ENCODE measurements around the gene BBS9. TPM values are rescaled to one million over a fixed set of nuclear protein-coding genes. Genes with fewer than 3 reads are reported as not detected.

The BBS9 gene
- total and polyA plus RNA-seq, 2 donors (not counting 3 experiments of a cell fraction or from before 2014, with no cell fraction given) = 5.7 to 17.4 TPM

- BruUV-seq (replicated peaks) = no TSS peak
- dilution Hi-C loops (cut with MboI; ENCODE audit: extremely low pct_ligation_motif_present, low sequenced_read_pairs) = no loop called here
- intact Hi-C loops (cut with micrococcal nuclease) = no loop called here
These were observed 26.4 kb downstream of the BBS9 start for GRCh38 chr7:33155811-33156210.

DNA sequence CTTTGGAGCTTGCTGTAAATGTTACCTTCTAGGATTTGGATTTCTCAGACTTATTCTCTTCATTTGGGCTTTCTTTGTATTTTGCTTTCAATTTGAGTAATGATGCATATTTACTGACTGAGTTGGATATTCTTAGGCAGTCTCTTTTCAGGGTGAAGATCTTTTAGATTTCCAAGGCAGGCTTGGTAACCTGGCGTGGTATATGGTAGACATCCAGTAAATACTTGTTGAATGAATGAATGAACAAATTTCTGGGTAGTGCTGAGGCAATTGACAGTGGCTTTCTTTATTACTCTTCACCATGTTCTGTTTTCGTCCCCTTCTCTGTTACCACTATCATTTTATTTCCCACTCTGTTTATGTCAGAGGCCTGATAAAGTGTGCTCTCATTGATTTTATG is 27.1 kb downstream of the BBS9 start:
- FAIRE-seq = no peak

More at GRCh38 chr7:33155811-33156210, 26.4 kb downstream of the BBS9 start:
- no peaks in the 10 kb centered on the region for H3K36me3 ChIP-seq (ENCODE audit: control insufficient read depth in 2 of 2, extremely low read depth in 1 of 2, insufficient read depth in 2 of 2, low read length in 2 of 2)
- no peaks in the 10 kb centered on the region for H4K20me1 ChIP-seq (replicated peaks; ENCODE audit: control insufficient read depth, extremely low read depth, insufficient read depth, low read length)
- no peak for DNase-seq (ENCODE audit: low read depth, low spot score)
- FAIRE-seq = no peak
- H3K4me1 ChIP-seq (ENCODE audit: control insufficient read depth, extremely low read depth, insufficient read depth, low read length) = no peaks in the 10 kb centered on the region
- H3K9me3 ChIP-seq (replicated peaks; ENCODE audit: control insufficient read depth, insufficient read depth, low read length) = no peaks in the 10 kb centered on the region
- no peak overlapping the region for H2AFZ ChIP-seq (ENCODE audit: low read depth, low read length)
- no peaks in the 10 kb centered on the region for H3K9me1 ChIP-seq (replicated peaks; ENCODE audit: control insufficient read depth, extremely low read depth, insufficient read depth, low read length)
- ChIA-PET CTCF (no interaction called here), POLR2A (no interaction called here)
- TF ChIP-seq, protein P1, sequence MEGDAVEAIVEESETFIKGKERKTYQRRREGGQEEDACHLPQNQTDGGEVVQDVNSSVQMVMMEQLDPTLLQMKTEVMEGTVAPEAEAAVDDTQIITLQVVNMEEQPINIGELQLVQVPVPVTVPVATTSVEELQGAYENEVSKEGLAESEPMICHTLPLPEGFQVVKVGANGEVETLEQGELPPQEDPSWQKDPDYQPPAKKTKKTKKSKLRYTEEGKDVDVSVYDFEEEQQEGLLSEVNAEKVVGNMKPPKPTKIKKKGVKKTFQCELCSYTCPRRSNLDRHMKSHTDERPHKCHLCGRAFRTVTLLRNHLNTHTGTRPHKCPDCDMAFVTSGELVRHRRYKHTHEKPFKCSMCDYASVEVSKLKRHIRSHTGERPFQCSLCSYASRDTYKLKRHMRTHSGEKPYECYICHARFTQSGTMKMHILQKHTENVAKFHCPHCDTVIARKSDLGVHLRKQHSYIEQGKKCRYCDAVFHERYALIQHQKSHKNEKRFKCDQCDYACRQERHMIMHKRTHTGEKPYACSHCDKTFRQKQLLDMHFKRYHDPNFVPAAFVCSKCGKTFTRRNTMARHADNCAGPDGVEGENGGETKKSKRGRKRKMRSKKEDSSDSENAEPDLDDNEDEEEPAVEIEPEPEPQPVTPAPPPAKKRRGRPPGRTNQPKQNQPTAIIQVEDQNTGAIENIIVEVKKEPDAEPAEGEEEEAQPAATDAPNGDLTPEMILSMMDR (IDR thresholded peaks at IDR 0.05; ENCODE audit: extremely low read depth in 1 of 2, insufficient read depth in 1 of 2, low read depth in 1 of 2, low read length in 2 of 2) = no peak
- no peak for TF ChIP-seq FOS (IDR thresholded peaks at IDR 0.05; ENCODE audit: borderline replicate concordance, insufficient read depth, low read length)
- no peak for TF ChIP-seq GATA2 (IDR thresholded peaks at IDR 0.05; ENCODE audit: insufficient read depth, insufficient read length, low read depth, low read length)
- no peak for TF ChIP-seq POLR2AphosphoS5 (IDR thresholded peaks at IDR 0.05; ENCODE audit: insufficient read depth, low read depth, low read length)
- H3K27ac ChIP-seq (ENCODE audit: insufficient read depth, low read depth, low read length) = no peak overlapping the region
- H3K4me3 ChIP-seq (replicated peaks in 1 of 3; ENCODE audit: insufficient read depth in 1 of 3, low read depth in 1 of 3, low read length in 3 of 3) = no peak overlapping the region
- H3K9ac ChIP-seq (replicated peaks; ENCODE audit: extremely low read depth, insufficient read depth, low read length) = no peak overlapping the region
- no peaks in the 10 kb centered on the region for H3K79me2 ChIP-seq (ENCODE audit: control insufficient read depth, insufficient read depth, low read length)
- no peak overlapping the region for H3K4me2 ChIP-seq (ENCODE audit: insufficient read depth, low read length)
- no peaks in the 10 kb centered on the region for H3K27me3 ChIP-seq (ENCODE audit: control insufficient read depth in 2 of 2, insufficient read depth in 2 of 2, low read length in 2 of 2)

More for the DNA sequence above, 27.1 kb downstream of the BBS9 start:
- intact Hi-C loops (cut with micrococcal nuclease) (no loop called here), dilution Hi-C loops (cut with MboI; ENCODE audit: extremely low pct_ligation_motif_present, low sequenced_read_pairs) (no loop called here)
- Histone ChIP-seq H3K9me3 (replicated peaks; ENCODE audit: control insufficient read depth, insufficient read depth, low read length) (no peaks in the 10 kb centered on the region), H4K20me1 (replicated peaks; ENCODE audit: control insufficient read depth, extremely low read depth, insufficient read depth, low read length) (no peaks in the 10 kb centered on the region), H3K9ac (replicated peaks; ENCODE audit: extremely low read depth, insufficient read depth, low read length) (no peak overlapping the region), H3K4me3 (replicated peaks in 1 of 3; ENCODE audit: insufficient read depth in 1 of 3, low read depth in 1 of 3, low read length in 3 of 3) (no peak overlapping the region), H2AFZ (ENCODE audit: low read depth, low read length) (no peak overlapping the region), H3K4me1 (ENCODE audit: control insufficient read depth, extremely low read depth, insufficient read depth, low read length) (no peaks in the 10 kb centered on the region), H3K36me3 (ENCODE audit: control insufficient read depth in 2 of 2, extremely low read depth in 1 of 2, insufficient read depth in 2 of 2, low read length in 2 of 2) (no peaks in the 10 kb centered on the region), H3K79me2 (ENCODE audit: control insufficient read depth, insufficient read depth, low read length) (no peaks in the 10 kb centered on the region), H3K9me1 (replicated peaks; ENCODE audit: control insufficient read depth, extremely low read depth, insufficient read depth, low read length) (no peaks in the 10 kb centered on the region), H3K4me2 (ENCODE audit: insufficient read depth, low read length) (no peak overlapping the region), H3K27me3 (ENCODE audit: control insufficient read depth in 2 of 2, insufficient read depth in 2 of 2, low read length in 2 of 2) (no peaks in the 10 kb centered on the region), H3K27ac (ENCODE audit: insufficient read depth, low read depth, low read length) (no peak overlapping the region)
- DNase-seq (ENCODE audit: low read depth, low spot score) = no peak
- CTCF ChIA-PET = no interaction called here
- BruUV-seq (replicated peaks) = no TSS peak
- TF ChIP-seq POLR2AphosphoS5 (IDR thresholded peaks at IDR 0.05; ENCODE audit: insufficient read depth, low read depth, low read length) (no peak), GATA2 (IDR thresholded peaks at IDR 0.05; ENCODE audit: insufficient read depth, insufficient read length, low read depth, low read length) (no peak), JUN (IDR thresholded peaks at IDR 0.05; ENCODE audit: borderline replicate concordance, insufficient read depth, insufficient read length, low read depth) (no peak), MYC (IDR thresholded peaks at IDR 0.05; ENCODE audit: low read depth, low read length) (no peak), FOS (IDR thresholded peaks at IDR 0.05; ENCODE audit: borderline replicate concordance, insufficient read depth, low read length) (no peak), POLR2A (IDR thresholded peaks at IDR 0.05; ENCODE audit: low read depth, low read length) (no peak)
- TF ChIP-seq, protein P2, sequence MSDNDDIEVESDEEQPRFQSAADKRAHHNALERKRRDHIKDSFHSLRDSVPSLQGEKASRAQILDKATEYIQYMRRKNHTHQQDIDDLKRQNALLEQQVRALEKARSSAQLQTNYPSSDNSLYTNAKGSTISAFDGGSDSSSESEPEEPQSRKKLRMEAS (IDR thresholded peaks at IDR 0.05; ENCODE audit: insufficient read depth, insufficient read length) = no peak
- POLR2A ChIA-PET = no interaction called here

All from endothelial cell of umbilical vein (primary cell).